Endothelial cell of umbilical vein (primary cell): ENCODE results near the gene KIR2DL3. TPM values are rescaled to one million over a fixed set of nuclear protein-coding genes. Genes with fewer than 3 reads are reported as not detected.

Experiments
- BruUV-seq: library from RNA; stranded (reverse); fragments of 400-500 nt; replicated peaks from 2 replicates; lab custom pipeline; 2021; lab: Mats Ljungman, UMichigan
- CTCF ChIA-PET: fragments of 300-600, 350-600 bp; sonication (Branson Sonifier 250); formaldehyde crosslinking; loops from one replicate; lab custom pipeline; 2021; ENCODE audit warnings: antibody characterized with exemption, inconsistent platforms; lab: Charles Lee
- POLR2A ChIA-PET: fragments of 300-600, 350-600 bp; sonication (Branson Sonifier 250); formaldehyde crosslinking; loops from one replicate; lab custom pipeline; 2021; ENCODE audit warnings: antibody characterized with exemption, inconsistent platforms; lab: Charles Lee
- DNase-seq: peaks from one replicate; pipeline ENCODE4 v3.0.0-alpha.2; 2011; ENCODE audit warnings: low read depth, low spot score
- FAIRE-seq: peaks from 2 replicates; lab custom pipeline; 2011; peaks lifted over from hg19 to GRCh38; lab: Jason Lieb, UNC
- H2AFZ ChIP-seq: 2 replicates; pipeline ENCODE4 v1.6.0; 2012; ENCODE audit warnings: low read depth, low read length, control low read depth, inconsistent platforms
- H3K27ac ChIP-seq: 2 replicates; pipeline ENCODE4 v1.5.1; 2011; ENCODE audit warnings: low read depth, mild to moderate bottlenecking, control low read depth, low read length, moderate library complexity; ENCODE audit not compliant: insufficient read depth
- H3K27me3 ChIP-seq, 2 experiments: 2 replicates each; pipeline versions ENCODE4 v1.6.0 to v1.6.1; 2011; ENCODE audit warnings: low read length in 2 of 2, mixed read lengths in 1 of 2; ENCODE audit not compliant: control insufficient read depth in 2 of 2, insufficient read depth in 2 of 2
- H3K36me3 ChIP-seq, 2 experiments: 2 replicates in 1 of 2; 3 replicates in 1 of 2; pipeline ENCODE4 v1.5.1; 2011; ENCODE audit warnings: low read length in 2 of 2, mild to moderate bottlenecking in 1 of 2, moderate library complexity in 1 of 2; ENCODE audit not compliant: control insufficient read depth in 2 of 2, insufficient read depth in 2 of 2; ENCODE audit errors: extremely low read depth in 1 of 2
- H3K4me1 ChIP-seq: 3 replicates; pipeline ENCODE4 v1.5.1; 2011; ENCODE audit warnings: mild to moderate bottlenecking, low read length; ENCODE audit not compliant: control insufficient read depth, insufficient read depth; ENCODE audit errors: extremely low read depth
- H3K4me2 ChIP-seq: 2 replicates; pipeline ENCODE4 v1.6.1; 2011; ENCODE audit warnings: low read length, control low read depth, mixed read lengths; ENCODE audit not compliant: insufficient read depth
- H3K4me3 ChIP-seq, 3 experiments: fragments of 200-600 bp in 1 of 3; sonication (generic), shearing (Covaris generic) in 1 of 3; replicated peaks in 1 of 3; 2 replicates each; pipeline ENCODE4 v1.5.1; 2011 to 2016; ENCODE audit warnings: control low read depth in 3 of 3, low read length in 3 of 3, mild to moderate bottlenecking in 2 of 3, inconsistent platforms in 1 of 3, low read depth in 1 of 3, moderate library complexity in 1 of 3; ENCODE audit not compliant: insufficient read depth in 1 of 3
- H3K79me2 ChIP-seq: 2 replicates; pipeline ENCODE4 v1.6.0; 2012; ENCODE audit warnings: low read length, inconsistent platforms; ENCODE audit not compliant: control insufficient read depth, insufficient read depth
- H3K9ac ChIP-seq: replicated peaks from 2 replicates; pipeline ENCODE3; 2011; ENCODE audit warnings: low read length, control low read depth; ENCODE audit not compliant: insufficient read depth; ENCODE audit errors: extremely low read depth
- H3K9me1 ChIP-seq: replicated peaks from 3 replicates; pipeline ENCODE4 v1.6.0; 2011; ENCODE audit warnings: mild to moderate bottlenecking, low read length; ENCODE audit not compliant: control insufficient read depth, insufficient read depth; ENCODE audit errors: extremely low read depth
- H3K9me3 ChIP-seq: replicated peaks from 2 replicates; pipeline ENCODE4 v1.5.1; 2012; ENCODE audit warnings: low read length, inconsistent platforms; ENCODE audit not compliant: control insufficient read depth, insufficient read depth
- H4K20me1 ChIP-seq: replicated peaks from 2 replicates; pipeline ENCODE3; 2011; ENCODE audit warnings: mild to moderate bottlenecking, low read length; ENCODE audit not compliant: control insufficient read depth, insufficient read depth; ENCODE audit errors: extremely low read depth
- CTCF ChIP-seq, 2 donors: IDR thresholded peaks; 1 replicate in 1 of 2; 2 replicates in 1 of 2; pipeline ENCODE4 v1.5.1; 2011; ENCODE audit warnings: low read length in 2 of 2, mild to moderate bottlenecking in 2 of 2, moderate library complexity in 2 of 2, control low read depth in 1 of 2, inconsistent platforms in 1 of 2, low read depth in 1 of 2; ENCODE audit not compliant: insufficient read depth in 1 of 2; ENCODE audit errors: extremely low read depth in 1 of 2
- FOS ChIP-seq: IDR thresholded peaks from 2 replicates; pipeline ENCODE4 v1.6.1; 2011; ENCODE audit warnings: mild to moderate bottlenecking, low read length, moderate library complexity, borderline replicate concordance; ENCODE audit not compliant: insufficient read depth
- GATA2 ChIP-seq: IDR thresholded peaks from 2 replicates; pipeline ENCODE4 v1.7.0; 2011; ENCODE audit warnings: low read depth, mild to moderate bottlenecking, moderate library complexity, mixed read lengths, low read length; ENCODE audit not compliant: insufficient read length, insufficient read depth
- JUN ChIP-seq: IDR thresholded peaks from 2 replicates; pipeline ENCODE4 v1.6.1; 2011; ENCODE audit warnings: borderline replicate concordance, low read depth; ENCODE audit not compliant: insufficient read length, insufficient read depth
- MAX ChIP-seq: IDR thresholded peaks from 2 replicates; pipeline ENCODE4 v1.6.1; 2011; ENCODE audit not compliant: insufficient read depth, insufficient read length
- MYC ChIP-seq: IDR thresholded peaks from one replicate; pipeline ENCODE4 v1.6.1; 2011; ENCODE audit warnings: mild to moderate bottlenecking, low read depth, low read length
- POLR2A ChIP-seq: IDR thresholded peaks from 2 replicates; pipeline ENCODE4 v1.6.1; 2012; ENCODE audit warnings: low read depth, mild to moderate bottlenecking, control low read depth, low read length
- POLR2AphosphoS5 ChIP-seq: IDR thresholded peaks from 2 replicates; pipeline ENCODE4 v1.6.1; 2012; ENCODE audit warnings: low read depth, mild to moderate bottlenecking, control low read depth, low read length, moderate library complexity; ENCODE audit not compliant: insufficient read depth
- dilution Hi-C: fragments of 300-500 bp; cut with MboI; formaldehyde crosslinking; loops from one replicate; pipeline ENCODE4 v1.15.0; 2019; ENCODE audit warnings: low sequenced_read_pairs; ENCODE audit not compliant: extremely low pct_ligation_motif_present
- intact Hi-C: fragments of 100-400 bp; cut with micrococcal nuclease; formaldehyde crosslinking; loops from one replicate; pipeline ENCODE4 v1.10.0; 2022
- polyA plus RNA-seq, 4 experiments: library from polyadenylated mRNA; depleted of rRNA in 3 of 4; stranded (reverse) in 3 of 4; unstranded in 1 of 4; fragments of >200 nt; gene quantifications; 2 replicates each; pipeline versions ENCODE4 v1.2.1 to v1.2.3, GENCODE V29; 2011 to 2012; ENCODE audit warnings: missing spikeins in 1 of 4
- total RNA-seq: library from RNA; stranded (reverse); gene quantifications from 2 replicates; pipeline ENCODE4 v1.2.3, GENCODE V29; 2021

KIR2DL3 gene
- total and polyA plus RNA-seq, 2 donors (not counting 3 experiments of a cell fraction or from before 2014, with no cell fraction given), result not detected

- no peaks in the 10 kb centered on the region for H3K4me1 ChIP-seq
- no peak overlapping the region for H3K4me3 ChIP-seq
- peaks cover 7% of the 10 kb centered on the region for H3K9me3 ChIP-seq
- no peaks in the 10 kb centered on the region for H4K20me1 ChIP-seq
- no peak overlapping the region for H3K9ac ChIP-seq
- dilution Hi-C loops (no loop called here), intact Hi-C loops (no loop called here)
- H3K27me3 ChIP-seq, result no peaks in the 10 kb centered on the region
- no peak for FAIRE-seq
- no TSS peak for BruUV-seq
- no peaks in the 10 kb centered on the region for H3K9me1 ChIP-seq
- DNase-seq, result no peak
- POLR2A ChIA-PET, result no interaction called here
- H3K4me2 ChIP-seq, result no peak overlapping the region
- H3K27ac ChIP-seq, result no peak overlapping the region
- no peak overlapping the region for H2AFZ ChIP-seq
- no peak for TF ChIP-seq POLR2A
- CTCF ChIA-PET, result no interaction called here
- H3K36me3 ChIP-seq, result no peaks in the 10 kb centered on the region
- H3K79me2 ChIP-seq, result no peaks in the 10 kb centered on the region
Measured at GRCh38 chr19:54731191-54731590, 7.1 kb upstream of the KIR2DL3 start.

DNA sequence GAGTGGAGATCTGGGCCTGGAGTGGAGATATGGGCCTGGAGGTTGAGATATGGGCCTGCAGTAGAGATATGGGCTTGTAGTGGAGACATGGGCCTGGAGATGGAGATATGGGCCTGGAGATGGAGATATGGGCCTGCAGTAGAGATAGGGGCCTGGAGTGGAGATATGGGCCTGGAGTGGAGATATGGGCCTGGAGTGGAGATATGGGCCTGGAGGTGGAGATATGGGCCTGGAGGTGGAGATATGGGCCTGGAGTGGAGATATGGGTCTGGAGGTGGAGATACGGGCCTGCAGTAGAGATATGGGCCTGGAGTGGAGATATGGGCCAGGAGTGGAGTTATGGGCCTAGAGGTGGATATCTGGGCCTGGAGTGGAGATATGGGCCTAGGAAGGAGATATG, 402 bp downstream of the KIR2DL3 start:
- Histone ChIP-seq H3K4me1 (no peaks in the 10 kb centered on the region), H3K27me3 (no peaks in the 10 kb centered on the region), H3K36me3 (no peaks in the 10 kb centered on the region), H3K9me3 (no peaks in the 10 kb centered on the region), H3K27ac (no peak overlapping the region), H3K79me2 (no peaks in the 10 kb centered on the region), H2AFZ (no peak overlapping the region), H3K9ac (no peak overlapping the region), H3K4me2 (no peak overlapping the region), H3K4me3 (no peak overlapping the region), H4K20me1 (no peaks in the 10 kb centered on the region), H3K9me1 (no peaks in the 10 kb centered on the region)
- TF ChIP-seq MAX (no peak), MYC (no peak), GATA2 (no peak), JUN (no peak), POLR2A (no peak), CTCF (IDR thresholded peaks at IDR 0.05; ENCODE audit: extremely low read depth in 1 of 2, insufficient read depth in 1 of 2, low read depth in 1 of 2, low read length in 2 of 2) (no peak), FOS (no peak), POLR2AphosphoS5 (no peak)
- FAIRE-seq (no peak), DNase-seq (no peak)
- BruUV-seq, result no TSS peak
- intact Hi-C loops (no loop called here), dilution Hi-C loops (no loop called here)
- CTCF ChIA-PET, result no interaction called here
- POLR2A ChIA-PET, result no interaction called here
